Dedifferentiated amniotic fluid mesenchymal stem cell (primary cell): Measurements from ENCODE around the gene ARSB.
"Not testable (repeated sequence)": the region's sequence is repeated elsewhere in the genome, so short reads cannot be mapped to it uniquely, and the experiment has no call there.

Experiments
- DNase-seq: peaks from one replicate; pipeline ENCODE4 v3.0.0-alpha.2; 2016; ENCODE audit errors: extremely low spot score

The ARSB gene

GRCh38 chr5:78995521-78996007 is 10.5 kb upstream of the ARSB start:
- no peak for DNase-seq

- DNase-seq, result no peak
Observed at GRCh38 chr5:78993165-78993564, 8.1 kb upstream of the ARSB start.

DNA sequence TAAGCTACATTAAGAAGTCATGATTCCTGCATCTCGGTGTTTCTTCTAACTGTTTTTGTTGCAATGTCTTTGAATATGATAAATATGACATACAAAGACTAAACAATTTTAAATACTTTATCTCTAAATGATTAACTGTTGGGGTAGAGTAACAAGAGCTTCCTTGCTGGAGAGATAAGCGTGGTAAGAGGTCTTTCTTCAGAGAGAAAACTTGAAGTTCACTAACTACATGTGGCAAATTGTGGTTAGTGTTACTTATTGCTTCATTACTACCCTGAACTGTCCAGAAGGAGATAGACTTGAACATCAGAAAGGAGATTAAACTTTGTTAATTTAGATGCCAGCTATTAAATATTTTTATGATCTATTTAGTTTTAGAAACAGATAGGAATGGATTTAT is 7.0 kb upstream of the ARSB start:
- no peak for DNase-seq

DNA sequence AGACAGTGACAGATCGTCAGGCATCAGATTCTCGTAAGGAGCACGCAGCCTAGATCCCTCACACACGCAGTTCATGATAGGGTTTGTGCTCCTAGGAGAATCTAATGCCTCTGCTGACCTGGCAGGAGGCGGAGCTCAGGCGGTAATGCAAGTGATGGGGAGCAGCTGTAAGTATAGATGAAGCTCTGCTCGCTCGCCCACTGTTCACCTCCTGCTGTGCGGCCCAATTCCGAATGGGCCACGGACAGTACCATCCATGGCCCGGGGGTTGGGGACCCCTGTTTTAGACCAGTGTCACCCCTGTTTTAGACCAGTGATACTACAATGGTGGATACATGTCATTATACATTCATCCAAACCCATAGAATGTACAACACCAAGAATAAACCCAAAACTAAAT is 4.0 kb upstream of the ARSB start:
- no peak for DNase-seq

GRCh38 chr5:78985725-78986223 is 664 bp upstream of the ARSB start:
- DNase-seq, result peak; percentile 15

- DNase-seq, result peak; percentile 86
Observed at GRCh38 chr5:78984439-78985115, 533 bp downstream of the ARSB start.

DNA sequence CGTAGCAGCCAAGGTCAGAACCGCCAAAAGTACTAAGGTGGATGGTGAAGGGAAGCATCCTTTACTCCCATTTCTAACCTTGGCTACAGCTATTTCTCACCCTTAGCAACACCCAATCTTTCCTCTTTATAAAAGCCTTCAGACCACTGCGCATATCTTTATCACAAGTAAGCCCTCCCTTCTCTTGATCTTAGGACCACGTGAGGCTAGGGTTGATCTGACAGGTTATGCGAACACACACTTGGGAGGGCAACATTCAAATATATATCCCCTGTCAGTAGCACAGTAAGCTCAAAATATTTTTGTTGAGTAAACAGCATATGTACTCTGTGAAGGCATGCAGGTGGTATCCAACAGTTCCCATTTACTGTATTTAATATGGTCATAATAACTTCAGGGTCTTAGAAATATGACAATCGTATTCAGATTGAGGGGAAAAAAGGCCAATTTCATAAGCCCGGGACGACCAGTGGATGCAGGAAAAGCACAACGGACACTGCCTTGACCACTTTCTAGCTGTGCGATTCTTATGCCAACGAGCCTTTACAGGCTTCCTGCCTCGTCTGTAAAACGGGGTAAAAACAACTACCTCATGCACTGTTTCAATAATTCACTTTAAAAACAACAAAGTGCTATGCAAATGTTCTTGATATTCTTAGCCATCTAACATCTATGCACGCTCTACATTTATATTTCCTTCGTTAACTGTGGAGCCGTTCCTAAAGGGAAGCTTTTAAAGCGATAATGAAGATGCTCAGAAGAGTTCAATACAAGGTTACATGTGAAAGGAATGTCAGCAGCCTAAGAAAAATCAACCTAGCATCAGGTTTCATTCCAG is 1.3 kb downstream of the ARSB start:
- no peak for DNase-seq

- DNase-seq, result not testable (repeated sequence)
Observed at GRCh38 chr5:78983194-78983593, 1.9 kb downstream of the ARSB start.

DNA sequence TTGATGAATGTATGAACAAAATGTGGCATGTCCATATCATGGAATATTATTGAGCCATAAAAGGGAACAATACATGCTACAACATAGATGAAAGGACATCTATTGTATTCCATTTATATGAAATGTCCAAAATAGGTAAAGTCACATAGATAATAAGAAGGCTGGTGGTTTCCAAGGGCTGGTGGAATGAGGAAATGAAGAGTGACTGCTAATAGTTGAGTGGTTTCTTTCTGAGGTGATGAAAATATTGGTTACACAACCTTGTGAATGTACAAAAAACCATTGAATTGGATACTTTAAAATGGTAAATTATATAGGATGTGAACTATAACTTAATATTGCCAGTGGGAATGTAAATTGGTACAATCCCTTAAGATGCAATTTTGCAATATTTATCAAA is 5.2 kb downstream of the ARSB start:
- no peak for DNase-seq

DNA sequence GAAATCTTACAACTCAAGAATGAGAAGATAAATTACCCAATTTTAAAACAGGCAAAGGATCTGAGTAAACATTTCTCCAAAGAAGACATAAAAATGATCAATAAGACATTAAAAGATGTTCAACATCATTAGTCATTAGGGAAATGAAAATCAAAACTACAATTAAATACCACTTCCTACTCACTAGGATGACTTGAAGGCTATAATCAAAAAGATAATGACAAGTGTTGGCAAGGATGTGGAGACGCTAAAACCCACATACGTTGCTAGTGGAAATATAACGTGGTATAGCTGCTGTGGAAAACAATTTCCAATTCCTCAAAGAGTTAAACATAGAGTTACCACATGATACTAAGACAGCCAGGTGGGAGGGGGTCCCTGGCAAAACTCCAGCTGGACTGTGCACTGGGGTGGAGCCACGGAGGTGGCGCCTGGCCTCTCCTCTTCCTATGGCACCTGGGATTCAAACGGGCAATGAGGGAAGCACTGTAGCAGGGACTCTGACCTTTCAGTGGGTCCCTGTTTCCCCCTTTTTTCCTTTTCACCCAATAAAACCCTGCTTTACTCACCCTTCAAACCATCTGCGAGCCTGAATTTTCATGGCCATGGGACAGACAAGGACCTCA is 5.9 kb downstream of the ARSB start:
- DNase-seq, result no peak

DNA sequence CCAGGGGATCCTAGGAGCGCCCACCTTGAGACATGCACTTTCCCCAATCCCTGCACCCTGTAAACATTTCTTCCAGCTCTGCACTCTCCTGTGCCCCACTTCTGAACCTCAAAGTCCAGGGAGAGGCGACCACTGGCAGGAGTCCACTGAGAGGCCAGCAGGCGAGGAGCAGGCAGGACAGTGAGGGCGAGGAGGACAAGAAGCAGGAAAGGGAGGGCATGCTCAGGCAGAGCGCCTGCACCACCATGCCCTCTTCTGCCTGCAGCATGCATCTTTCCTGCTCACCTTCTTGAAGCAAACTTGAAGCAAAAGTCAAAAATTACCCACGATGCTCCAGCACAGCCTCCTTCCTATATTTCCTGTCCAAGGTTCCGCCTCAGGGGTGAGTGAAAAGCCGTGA is 10.1 kb downstream of the ARSB start:
- no peak for DNase-seq

DNA sequence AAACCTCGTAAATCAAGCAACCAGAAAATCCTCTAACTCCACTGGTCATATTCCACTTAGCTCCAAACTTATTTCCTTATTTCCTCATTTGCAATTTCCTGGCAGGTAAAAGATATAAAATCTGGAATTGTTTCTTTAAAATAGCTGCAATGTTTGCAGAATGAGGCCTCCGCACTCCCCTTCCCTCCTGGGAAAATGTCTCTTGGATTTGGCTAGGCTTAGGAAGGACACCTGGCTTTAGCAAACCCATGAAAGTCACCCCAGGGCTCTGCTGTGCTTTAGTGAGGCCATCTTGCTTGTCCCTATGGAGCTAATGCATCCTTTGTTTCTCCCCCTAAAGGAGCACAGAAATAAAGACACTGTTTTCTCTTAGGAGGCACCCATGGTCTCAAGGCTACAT is 10.5 kb downstream of the ARSB start:
- no peak for DNase-seq

DNA sequence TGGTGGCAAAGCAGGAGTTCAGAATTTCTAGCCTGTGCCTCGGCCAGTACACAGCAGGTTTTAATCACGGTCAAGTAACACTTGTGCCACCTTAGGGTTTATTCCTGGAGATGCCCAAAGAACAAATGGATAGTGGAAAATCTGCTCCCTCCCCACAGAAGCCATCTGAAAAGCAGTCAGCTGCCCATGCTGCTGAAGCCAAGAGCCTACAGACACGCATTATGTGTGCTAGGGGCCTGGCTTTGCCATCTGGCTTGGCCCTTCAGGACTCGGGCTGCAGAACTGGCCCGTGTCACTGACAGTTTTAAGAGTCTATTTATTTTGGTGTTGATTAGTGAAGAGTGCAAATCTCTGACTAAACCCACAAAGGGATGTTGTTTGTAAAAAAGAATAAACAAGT is 11.1 kb downstream of the ARSB start:
- DNase-seq, result no peak

DNA sequence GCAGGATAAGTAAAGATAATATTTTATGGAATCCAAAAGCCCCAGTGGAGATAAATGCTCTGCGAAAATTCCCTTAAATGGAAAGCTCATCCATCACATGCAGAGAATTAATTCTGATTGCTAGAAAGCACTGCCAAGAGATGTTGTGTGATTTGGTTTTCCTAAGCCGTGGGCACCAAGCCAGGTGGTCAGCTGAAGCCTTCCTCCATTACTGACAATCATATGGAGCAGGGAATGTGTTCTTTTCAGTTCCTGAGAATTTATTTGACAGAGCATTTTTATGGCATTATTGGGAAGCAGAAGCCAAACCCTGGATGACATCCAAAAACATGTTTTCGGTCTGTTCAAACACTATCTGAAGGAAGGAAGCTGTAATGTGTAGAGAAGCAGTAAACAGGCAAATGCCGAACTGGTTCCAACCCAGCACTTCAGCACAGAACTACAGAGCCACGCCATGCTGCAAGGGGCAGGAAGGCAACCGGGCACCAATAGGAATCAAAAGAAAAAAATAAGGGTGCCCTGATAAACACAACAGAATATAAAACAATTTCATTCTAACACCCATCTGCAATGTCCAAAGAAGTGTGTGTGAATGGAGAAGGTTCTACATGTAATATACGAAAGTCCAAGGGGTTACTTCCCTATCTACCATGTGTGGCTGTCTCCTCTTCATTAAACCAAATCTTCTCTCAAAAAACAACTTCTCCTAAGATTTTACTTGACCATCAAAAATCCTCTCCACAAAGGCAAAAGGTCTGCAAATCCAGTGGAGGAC is 12.3 kb downstream of the ARSB start:
- no peak for DNase-seq

- DNase-seq, result no peak
Observed at GRCh38 chr5:78971998-78972397, 13.1 kb downstream of the ARSB start.

DNA sequence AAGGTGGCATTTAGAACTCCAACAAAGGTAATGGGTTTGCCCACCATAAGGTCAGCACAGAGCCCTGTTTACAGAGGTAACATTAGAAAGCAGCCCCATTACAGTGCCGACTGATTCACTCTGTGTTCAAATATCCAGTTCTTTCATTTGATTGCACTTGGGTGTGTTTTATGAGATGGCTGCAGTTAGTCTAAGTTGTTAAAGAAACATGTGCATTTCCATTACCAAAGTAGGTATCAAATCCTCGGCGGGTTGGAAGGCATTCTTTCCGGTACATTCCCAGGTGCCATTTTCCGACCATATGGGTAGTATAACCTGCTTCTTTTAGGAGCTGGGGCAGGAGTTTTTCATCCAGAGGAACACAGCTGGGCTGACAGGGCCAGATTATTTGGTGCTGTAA is 16.3 kb downstream of the ARSB start:
- DNase-seq, result no peak

- peak; percentile 74 for DNase-seq
Observed at GRCh38 chr5:78964889-78965288, 20.2 kb downstream of the ARSB start.

DNA sequence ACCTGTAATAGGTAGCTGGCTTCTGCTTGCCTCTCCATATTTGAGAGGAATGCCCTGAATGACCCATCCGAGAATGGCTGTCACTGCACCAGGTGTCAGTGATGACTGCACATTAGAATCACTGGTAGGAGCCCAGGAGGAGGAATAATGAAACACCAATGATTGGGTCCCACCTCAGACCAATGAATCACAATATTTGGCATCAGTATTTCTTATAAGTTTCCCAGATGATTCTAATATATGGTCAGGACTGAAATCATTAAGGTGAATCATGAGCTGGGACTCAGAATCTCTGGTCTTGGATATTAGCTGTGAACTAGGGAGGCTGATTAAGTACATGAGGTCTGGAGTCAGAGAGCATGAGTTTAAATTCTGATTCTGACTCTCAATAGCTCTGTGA is 23.4 kb downstream of the ARSB start:
- no peak for DNase-seq

GRCh38 chr5:78959767-78960166 is 25.3 kb downstream of the ARSB start:
- no peak for DNase-seq

- no peak for DNase-seq
Observed at GRCh38 chr5:78958672-78959445, 26.3 kb downstream of the ARSB start.

DNA sequence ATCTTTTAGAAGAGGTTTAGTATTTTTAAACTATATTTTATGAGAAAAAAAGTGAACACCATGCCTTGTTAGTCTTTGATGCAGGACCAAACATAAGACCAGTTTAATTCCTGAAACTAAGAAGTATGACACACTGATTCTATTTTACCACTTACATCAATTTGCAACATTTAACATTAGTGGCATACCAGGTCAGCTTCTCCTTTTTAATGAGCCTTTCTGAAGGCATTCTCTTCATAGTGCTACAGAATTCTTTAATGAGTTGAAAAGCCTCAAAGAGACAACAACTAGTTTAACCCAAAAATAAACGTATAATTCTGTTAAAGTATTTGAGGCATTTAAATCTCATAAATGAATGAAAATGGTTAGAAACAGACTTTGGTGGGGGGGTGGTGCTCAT is 28.2 kb downstream of the ARSB start:
- no peak for DNase-seq
